GM18507 (cell line): Measurements from ENCODE around the gene CNNM1.

Experiments used
- DNase-seq: peaks from one replicate; pipeline ENCODE4 v3.0.0; 2011; ENCODE audit warnings: low read depth; ENCODE audit not compliant: insufficient read length; ENCODE audit errors: extremely low spot score
- FAIRE-seq: peaks from 2 replicates; lab custom pipeline; 2011; peaks lifted over from hg19 to GRCh38; lab: Jason Lieb, UNC

CNNM1 gene

DNA sequence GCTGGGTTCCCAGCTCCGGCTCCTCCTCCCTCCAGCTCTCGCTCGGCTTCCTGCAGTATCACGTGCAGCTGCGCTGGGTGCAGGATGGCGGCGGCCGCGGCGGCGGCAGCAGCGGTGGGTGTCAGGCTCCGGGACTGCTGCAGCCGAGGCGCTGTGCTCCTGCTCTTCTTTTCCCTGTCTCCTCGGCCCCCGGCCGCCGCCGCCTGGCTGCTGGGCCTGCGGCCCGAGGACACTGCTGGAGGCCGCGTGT, at the start of gene CNNM1:
Gene CNNM1 (plus strand): TSS at position 53 of the 250 bp plus-strand sequence. CDS start 32 bp downstream, at position 85.
- FAIRE-seq (no peak), DNase-seq (no peak)

DNA sequence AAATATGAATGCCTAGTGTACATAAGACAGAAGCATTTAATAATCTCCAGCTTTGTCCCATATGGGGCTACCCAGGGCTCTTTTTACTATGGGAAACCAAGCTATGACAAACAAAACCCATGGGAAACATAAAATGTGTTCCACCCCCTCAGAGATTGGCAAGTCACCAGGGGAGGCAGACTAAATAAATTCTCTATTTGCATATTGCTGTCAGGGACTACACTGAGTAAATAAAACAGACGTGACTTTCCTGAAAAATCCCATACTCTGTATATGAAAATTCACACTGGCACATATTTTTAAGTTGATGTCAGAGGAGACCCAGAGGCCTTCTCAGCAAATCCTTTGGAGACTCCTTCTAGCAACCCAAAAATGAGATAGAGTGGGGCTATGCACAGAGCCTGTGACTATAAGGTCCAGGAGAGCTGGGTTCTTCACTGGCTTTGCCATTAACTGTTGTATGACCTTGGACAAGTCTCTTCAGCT, 49.5 kb upstream of the CNNM1 start:
- DNase-seq (no peak), FAIRE-seq (no peak)

DNA sequence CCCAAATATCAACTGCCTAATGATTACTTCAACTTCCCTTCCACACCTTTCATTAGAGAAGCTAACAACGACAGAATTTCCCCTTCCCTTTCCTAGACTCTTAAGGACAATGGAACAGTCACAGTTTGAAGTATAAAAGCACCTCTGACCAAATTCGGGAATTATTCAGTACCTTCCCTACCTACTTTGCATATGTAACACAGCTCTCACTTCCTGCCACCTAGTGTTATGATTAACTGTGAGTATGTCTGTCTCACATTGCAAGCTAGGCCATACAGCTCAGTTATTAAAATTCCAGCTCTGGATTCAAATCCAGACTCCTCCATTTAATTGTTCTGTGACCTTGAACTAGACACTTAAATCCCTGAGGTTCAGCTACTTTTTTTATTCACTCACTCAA, 48.7 kb upstream of the CNNM1 start:
- FAIRE-seq: peak; percentile 74
- DNase-seq: no peak

DNA sequence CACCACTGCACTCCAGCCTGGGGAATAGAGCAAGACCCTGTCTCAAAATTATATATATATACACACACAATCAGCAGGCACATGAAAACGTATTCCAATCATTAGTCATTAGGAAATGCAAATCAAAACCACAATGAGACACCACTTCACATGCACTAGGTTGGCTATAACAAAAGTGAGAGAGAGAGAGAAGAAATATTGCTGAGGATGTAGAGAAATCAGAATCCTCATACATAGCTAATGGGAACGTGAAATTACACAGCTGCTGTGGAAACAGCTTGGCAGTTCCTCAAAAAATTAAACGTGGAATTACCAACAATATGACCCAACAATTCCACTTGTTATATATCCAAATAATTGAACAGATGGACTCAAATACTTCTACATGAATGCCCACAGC, 43.3 kb upstream of the CNNM1 start:
- no peak for DNase-seq
- no peak for FAIRE-seq

DNA sequence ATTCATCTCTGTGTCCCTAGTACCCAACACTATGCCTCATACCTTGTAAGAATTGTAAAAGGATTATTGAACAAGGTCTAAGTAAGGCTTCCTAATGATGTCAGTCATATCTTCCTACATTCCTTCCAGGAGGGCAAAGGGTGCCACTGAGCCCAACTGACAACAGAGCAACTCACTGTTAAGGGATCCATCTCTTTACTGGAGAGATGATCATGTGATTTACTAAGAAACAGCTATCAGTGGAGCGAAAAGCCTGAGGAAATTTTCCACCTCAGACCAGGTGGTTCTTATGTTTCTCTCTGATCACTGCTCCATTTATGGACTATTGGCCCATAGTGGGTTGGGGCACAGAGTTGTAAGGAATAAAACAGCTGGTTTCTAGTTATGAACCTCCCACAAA, 38.9 kb upstream of the CNNM1 start:
- FAIRE-seq (no peak), DNase-seq (no peak)

DNA sequence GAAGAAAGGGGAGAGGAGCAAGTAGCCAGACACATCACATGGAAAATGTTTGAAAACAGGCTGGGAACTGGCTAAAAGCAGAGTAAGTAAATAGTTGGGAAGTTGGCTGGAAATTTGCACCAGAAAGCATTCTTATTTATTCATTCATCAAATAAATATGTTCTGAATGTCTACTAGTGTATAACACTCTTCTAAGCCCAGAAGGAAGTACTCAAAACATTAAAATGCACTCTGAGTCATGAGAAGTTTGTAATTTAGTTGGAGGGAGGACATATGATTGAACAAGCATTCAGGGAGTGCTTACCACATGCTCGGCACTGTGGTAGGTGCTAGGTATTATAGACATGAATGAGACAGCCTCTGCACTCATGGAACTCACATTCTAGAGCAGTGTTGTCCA, 37.0 kb upstream of the CNNM1 start:
- DNase-seq (no peak), FAIRE-seq (no peak)

DNA sequence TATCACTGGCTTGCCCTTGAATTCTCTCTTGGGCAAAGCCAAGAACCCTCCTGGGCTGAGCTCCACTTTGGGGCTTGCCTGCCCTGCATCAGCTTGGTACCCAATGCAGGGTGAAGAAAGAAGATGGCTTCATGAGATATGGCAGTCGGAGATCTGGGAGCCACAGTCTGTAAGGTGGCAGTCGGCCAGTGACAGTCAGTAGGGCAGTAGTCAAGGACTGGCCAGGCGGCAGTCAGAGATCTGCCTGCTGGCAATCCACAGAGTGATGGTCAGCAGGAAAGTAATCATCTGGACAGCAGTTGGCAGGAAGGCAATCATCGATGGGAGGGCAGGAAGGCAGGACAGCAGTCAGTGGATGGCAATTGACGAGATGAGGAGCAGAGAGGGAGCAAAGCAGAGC, 32.6 kb upstream of the CNNM1 start:
- FAIRE-seq: no peak

DNA sequence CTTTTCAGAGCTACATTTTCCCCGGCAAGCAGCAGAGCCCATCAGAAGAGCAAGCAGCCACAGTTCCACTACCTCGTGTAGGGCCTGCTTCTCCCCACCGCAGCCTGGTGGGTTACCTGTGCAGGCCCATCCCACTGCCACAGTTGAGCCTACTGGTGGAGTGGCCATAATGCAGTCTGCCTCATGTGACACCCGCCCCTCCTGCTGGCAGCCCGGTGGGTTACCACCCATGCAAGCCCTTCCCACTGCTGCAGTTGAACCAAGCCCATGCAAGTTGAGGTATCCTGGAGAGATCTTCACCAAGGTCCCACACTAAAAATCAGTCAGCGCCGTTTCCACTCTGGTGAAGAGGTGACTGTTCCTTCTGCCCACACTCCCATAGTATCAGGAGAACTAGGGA, 32.1 kb upstream of the CNNM1 start:
- FAIRE-seq: no peak
- no peak for DNase-seq

More for the DNA sequence above, 32.6 kb upstream of the CNNM1 start:
- no peak for DNase-seq

DNA sequence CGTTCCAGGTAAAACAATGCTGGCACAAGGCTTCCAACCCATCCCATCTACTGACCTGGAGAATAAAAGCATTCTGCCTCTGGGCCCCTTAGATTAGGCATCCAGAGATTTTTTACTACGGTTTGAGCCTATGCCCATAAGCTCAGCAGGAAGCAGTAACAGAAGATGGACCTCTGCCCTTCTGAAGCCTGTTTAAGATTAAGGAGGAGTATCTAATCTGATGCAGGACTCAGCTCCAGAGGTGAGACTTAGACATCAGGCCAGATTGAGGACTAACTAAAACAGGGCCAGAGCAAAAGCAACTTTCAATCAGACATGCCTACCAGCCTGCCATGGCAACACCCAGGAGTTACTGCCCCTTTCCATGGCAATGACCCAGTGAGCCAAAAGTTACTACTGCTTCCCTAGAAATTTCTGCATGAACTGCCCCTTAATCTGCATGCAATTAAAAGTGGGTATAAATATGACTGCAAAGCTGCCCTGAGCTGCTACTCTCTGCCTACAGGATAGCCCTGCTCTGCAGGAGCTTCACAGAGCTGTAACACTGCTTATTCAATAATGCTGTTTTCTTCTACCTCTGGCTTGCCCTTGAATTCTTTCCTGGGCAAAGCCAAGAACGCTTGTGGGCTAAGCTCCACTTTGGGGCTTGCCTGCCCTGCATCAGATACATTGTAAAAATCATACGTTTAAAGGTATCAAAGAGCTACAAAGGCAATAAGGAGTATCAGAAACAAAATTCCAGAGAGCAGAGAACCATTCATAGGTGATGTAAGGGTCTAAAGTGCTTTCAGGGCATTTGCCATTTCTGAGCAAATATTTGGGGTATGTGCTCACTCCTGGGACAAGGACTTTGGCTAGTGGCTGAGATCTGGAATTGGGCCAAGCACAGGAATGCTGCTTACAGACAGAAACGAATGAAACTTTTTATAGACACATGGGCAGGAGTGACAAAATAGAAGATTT, 25.0 kb upstream of the CNNM1 start:
- FAIRE-seq: no peak
- no peak for DNase-seq

DNA sequence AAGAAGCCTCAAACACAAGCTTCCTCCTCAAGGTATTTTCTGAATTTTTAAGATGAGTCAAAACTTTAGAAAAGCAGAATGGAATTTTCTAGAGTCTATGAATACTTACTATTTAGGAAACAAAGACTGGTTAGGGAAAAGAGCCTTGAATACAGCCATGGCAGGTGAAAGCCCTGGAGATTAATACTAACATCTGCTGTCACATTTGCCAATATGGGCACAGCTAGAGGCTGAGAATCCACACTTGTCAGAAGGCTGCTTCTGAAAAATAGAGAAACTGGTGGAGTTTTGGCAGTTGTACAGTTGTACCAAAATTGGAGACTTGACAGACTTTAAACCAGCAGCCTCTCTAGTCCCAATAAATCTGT, 24.3 kb upstream of the CNNM1 start:
- DNase-seq (no peak), FAIRE-seq (no peak)

DNA sequence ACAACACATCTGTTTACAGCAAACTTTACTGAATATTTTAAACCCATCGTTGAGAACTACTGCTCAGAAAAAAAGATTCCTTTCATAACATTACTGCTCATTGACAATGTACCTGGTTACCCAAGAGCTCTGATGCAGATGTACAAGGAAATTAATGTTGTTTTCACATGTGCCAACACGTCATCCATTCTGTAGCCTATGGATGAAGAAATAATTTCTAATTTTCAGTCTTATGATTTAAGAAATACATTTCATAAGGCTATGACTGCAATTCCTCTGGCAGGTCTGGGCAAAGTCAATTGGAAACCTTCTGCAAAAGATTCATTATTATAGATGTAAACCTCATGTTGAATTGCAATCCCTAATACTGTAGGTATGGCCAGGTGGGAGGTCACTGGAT, 16.7 kb upstream of the CNNM1 start:
- DNase-seq (no peak), FAIRE-seq (no peak)

DNA sequence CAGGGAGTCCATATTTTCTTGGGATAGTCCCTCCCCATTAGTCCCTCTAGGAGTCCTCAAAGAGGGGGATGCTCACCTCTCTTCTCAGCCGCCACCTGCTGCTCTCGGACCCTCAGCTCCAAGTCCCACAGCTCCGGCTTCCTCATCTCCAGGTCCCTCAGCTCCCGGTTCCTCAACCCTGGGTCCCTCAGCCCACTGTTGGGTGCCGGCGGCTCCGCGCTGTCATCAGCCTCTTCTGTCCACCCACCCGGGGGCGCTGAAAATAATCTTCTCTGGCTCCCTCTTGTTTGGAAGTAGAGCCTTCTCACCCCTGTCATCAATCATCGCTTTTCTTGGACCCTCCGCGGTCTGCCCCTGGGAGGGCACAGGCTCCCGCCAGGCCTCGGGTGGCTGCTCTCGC, 13.3 kb upstream of the CNNM1 start:
- FAIRE-seq (no peak), DNase-seq (no peak)

DNA sequence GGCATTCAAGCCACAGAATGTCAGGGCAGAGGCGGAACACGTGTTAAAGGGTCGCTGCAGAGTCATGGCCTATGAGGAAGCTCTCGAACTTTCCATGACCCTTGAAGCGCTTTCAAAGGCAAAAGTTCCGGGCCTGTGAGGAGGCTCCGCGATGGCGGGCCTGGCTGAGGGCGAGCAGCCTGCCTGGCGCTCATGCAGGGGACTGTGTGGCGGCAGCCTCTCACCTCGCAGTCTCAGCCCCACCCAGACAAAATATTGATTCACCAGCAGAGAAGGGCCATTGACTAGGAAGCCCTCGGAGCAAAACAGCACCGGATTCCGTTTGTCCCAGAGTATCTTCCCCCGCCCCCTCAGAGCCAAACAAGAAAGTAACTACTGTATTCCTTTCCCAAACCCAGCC, 12.8 kb upstream of the CNNM1 start:
- DNase-seq (no peak), FAIRE-seq (no peak)

DNA sequence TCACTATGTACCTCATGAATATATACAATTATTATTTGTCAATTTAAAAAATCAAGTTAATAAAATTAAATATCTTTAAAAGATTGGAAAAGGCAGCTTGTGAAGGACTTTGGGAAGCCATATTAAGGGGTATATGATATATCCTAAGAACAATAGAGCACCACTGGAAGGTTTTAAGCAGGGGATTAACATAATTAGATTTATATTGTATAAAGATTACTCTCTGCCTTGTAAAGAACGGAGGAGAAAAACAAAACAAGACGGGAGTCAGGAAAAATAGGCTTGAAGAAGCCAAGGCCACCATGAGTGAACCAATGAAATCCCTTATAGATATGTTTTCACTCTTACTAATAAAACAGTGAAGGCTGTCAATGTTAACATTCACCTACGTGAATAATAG, 11.1 kb upstream of the CNNM1 start:
- DNase-seq: no peak
- FAIRE-seq: no peak

DNA sequence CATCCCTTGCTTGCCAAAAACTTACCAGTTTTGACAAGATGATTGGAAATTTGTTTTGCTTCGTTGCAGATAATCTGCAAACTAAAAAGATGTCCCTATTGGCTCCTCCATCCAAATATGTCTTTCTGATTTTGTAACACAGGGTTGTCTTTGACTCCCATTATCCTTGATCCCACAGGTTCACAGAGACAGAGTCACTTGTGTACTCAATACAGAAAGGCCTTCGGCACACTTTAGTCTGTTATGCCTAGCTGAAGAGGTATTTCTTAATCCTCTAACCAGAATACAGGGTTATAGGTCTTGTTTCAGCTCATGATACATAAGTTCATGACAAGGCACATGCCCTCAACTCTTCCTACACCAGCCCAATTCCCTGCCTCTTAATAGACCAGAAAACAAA, 10.7 kb upstream of the CNNM1 start:
- DNase-seq: no peak
- FAIRE-seq: no peak

DNA sequence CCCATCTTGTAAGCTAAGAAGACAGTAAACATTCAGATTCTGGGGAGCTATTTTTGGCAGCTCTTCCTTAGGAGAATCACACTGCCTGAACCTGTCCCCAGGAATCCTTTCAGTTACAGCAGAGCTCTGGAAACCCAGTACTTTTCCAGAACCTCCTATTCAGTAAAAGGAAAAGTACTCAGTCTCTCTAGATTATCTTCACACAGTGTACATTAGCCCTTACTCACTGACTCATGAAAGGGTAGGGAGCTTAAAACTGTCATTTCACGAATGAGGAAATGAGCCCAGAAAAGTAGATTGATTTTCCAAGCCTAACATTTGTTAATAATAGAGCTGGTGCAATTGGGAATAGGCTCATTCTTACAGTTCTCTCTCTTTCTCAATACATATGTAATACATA, 3.9 kb upstream of the CNNM1 start:
- DNase-seq: no peak
- no peak for FAIRE-seq

DNA sequence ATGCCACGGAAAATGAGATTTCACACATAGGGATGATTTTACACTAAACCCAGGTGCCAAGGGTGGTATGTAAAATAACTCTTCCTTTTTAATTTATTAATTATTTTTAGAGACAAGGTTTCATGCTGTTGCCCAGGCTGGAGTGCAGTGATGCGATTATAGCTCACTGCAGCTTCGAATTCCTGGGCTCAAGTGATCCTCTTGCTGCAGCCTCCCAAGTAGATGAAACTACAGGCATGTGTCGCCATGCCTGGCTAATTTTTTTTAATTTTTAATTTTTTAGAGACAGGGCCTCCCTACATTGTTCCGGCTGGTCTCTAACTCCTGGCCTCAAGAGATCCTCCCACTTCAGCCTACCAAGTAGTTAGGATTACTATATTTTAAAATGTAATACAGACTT, 2.3 kb upstream of the CNNM1 start:
- no peak for DNase-seq
- FAIRE-seq: no peak

DNA sequence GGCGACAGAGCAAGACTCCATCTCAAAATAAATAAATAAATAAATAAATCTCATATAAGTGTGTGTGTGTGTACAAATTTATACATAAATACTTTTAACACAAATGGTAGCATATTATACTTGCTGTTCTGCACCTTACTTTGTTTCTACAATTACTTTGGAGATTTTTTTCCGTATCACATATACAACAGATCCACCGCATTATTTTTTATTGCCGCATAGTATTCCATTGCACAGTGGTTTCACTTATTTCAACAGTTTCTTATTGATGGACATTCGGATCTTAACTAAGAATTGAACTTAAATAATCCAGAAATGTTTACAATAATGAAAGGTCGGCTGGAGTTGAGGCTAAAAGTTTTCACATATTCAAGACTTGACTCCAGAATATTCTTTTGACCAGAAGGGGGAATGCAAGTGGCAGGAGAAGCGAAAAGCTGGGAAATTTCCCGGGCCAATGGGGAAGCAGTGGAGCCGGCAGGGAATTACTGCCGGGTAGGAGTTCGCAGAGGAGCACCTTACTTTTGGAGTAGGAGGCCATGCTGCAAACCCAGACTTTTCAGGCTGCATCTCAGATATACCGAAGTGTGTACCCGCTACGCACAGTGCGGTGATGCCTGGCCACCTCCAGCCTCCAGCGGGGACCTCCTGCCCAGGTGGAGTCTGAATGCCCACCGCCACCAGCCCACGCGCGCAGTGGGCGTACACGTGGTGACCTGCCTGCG, 415 bp upstream of the CNNM1 start:
- DNase-seq (no peak), FAIRE-seq (no peak)

DNA sequence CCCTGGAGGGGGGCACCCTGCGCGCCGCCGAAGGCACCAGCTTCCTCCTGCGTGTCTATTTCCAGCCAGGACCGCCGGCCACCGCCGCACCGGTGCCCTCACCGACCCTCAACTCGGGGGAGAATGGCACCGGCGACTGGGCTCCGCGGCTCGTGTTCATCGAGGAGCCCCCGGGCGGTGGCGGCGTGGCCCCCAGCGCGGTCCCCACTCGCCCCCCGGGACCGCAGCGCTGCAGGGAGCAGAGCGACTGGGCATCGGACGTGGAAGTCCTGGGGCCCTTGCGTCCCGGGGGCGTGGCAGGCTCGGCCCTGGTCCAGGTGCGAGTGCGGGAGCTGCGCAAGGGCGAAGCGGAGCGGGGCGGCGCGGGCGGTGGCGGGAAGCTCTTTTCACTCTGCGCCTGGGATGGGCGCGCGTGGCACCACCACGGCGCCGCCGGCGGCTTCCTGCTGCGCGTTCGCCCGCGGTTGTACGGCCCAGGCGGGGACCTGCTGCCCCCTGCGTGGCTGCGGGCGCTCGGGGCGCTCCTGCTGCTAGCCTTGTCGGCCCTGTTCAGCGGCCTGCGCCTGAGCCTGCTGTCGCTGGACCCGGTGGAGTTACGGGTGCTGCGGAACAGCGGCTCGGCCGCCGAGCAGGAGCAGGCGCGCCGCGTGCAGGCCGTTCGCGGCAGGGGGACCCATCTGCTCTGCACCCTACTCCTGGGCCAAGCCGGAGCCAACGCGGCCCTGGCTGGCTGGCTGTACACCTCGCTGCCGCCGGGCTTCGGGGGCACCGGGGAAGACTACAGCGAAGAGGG, 594 bp downstream of the CNNM1 start:
- no peak for DNase-seq
- FAIRE-seq: no peak

DNA sequence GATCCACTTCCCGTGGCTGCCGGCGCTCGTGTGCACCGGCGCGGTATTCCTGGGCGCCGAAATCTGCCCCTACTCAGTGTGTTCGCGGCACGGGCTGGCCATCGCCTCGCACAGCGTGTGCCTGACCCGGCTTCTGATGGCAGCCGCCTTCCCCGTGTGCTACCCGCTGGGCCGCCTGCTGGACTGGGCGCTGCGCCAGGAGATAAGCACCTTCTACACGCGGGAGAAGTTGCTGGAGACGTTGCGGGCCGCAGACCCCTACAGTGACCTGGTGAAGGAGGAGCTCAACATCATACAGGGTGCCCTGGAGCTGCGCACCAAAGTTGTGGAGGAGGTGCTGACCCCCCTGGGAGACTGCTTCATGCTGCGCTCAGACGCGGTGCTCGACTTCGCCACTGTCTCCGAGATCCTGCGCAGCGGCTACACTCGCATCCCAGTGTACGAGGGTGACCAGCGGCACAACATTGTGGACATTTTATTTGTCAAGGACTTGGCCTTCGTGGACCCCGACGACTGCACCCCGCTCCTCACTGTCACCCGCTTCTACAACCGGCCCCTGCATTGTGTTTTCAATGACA, 1.3 kb downstream of the CNNM1 start:
- DNase-seq (no peak), FAIRE-seq (no peak)
